D721Med (cell line): ENCODE data around the gene RPL22.

Experiments
- DNase-seq: peaks from one replicate; pipeline ENCODE4 v3.0.0; 2011; ENCODE audit warnings: low spot score; ENCODE audit not compliant: insufficient read length
- FAIRE-seq: peaks from 2 replicates; lab custom pipeline; 2011; peaks lifted over from hg19 to GRCh38; lab: Jason Lieb, UNC
- TF ChIP-seq, protein P1 (sequence below): IDR thresholded peaks from 2 replicates; pipeline ENCODE4 v1.5.1; 2012; ENCODE audit warnings: mild to moderate bottlenecking, control low read depth; ENCODE audit not compliant: insufficient read depth; ENCODE audit errors: missing control alignments

The RPL22 gene

GRCh38 chr1:6157528-6158174 lies 41.7 kb downstream of the RPL22 start:
- no peak for FAIRE-seq
- TF ChIP-seq, protein P1, sequence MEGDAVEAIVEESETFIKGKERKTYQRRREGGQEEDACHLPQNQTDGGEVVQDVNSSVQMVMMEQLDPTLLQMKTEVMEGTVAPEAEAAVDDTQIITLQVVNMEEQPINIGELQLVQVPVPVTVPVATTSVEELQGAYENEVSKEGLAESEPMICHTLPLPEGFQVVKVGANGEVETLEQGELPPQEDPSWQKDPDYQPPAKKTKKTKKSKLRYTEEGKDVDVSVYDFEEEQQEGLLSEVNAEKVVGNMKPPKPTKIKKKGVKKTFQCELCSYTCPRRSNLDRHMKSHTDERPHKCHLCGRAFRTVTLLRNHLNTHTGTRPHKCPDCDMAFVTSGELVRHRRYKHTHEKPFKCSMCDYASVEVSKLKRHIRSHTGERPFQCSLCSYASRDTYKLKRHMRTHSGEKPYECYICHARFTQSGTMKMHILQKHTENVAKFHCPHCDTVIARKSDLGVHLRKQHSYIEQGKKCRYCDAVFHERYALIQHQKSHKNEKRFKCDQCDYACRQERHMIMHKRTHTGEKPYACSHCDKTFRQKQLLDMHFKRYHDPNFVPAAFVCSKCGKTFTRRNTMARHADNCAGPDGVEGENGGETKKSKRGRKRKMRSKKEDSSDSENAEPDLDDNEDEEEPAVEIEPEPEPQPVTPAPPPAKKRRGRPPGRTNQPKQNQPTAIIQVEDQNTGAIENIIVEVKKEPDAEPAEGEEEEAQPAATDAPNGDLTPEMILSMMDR = no peak
- no peak for DNase-seq

GRCh38 chr1:6157132-6157527 lies 42.3 kb downstream of the RPL22 start:
- no peak for DNase-seq
- TF ChIP-seq, protein P1 = no peak
- no peak for FAIRE-seq

DNA sequence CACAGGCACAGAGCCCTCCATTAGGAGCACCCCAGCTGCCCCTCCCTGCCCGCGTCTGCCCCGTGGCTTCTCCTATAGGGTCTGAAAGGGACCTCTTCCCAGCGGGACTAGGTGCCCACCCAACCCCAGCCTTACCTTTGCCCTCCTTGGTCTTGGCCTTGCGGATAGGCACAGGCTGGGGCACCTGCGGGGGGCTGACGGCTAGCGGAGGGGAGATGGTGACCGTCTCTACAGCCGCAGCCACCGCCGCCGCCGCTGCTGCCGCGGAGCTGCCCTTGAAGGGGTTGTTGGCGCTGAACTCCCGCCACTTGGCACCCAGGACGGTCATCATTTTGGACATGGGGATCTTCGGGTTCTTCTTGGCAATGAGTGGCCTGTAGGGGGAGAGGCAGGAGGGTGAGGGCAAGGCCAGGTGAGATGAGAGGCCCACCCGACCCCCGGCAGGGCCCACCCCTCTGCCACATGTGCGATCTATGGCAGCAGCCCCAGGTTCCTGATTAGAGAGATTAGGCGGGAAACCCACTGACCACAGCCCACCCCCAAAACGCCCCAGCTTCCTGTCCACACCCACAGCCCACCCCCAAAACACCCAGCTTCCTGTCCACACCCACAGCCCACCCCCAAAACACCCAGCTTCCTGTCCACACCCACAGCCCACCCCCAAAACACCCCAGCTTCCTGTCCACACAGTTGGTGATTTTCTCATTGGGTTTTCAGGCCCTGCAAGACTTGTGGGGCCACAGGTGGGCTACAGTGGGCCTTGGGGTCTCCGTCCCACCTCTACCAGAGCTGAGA lies 44.7 kb downstream of the RPL22 start:
- DNase-seq = no peak
- FAIRE-seq = no peak
- TF ChIP-seq, protein P1 = no peak

DNA sequence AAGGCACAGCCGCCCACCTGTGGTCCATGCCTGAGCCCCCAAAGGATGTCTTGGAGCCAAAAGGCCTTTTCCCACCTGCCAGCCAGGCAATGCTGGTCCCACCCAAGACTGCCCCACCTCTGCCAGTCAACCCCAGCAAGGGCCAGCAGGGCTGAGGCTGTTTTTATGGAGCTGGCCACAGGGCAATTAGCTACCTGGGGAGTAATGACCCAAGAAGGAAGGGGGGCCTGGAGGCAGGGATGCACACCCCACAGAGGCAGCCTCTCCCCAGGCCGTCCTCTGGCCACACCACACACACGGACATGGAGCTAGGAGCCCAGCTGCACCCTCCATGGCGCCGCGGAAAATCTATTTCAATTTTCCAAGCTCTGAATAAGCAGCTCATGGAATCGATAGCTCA lies 46.5 kb downstream of the RPL22 start:
- TF ChIP-seq, protein P1 = no peak
- DNase-seq (no peak), FAIRE-seq (no peak)

- TF ChIP-seq, protein P1 = no peak
- FAIRE-seq (no peak), DNase-seq (no peak)
Observed at GRCh38 chr1:6152181-6152580, 47.2 kb downstream of the RPL22 start.

DNA sequence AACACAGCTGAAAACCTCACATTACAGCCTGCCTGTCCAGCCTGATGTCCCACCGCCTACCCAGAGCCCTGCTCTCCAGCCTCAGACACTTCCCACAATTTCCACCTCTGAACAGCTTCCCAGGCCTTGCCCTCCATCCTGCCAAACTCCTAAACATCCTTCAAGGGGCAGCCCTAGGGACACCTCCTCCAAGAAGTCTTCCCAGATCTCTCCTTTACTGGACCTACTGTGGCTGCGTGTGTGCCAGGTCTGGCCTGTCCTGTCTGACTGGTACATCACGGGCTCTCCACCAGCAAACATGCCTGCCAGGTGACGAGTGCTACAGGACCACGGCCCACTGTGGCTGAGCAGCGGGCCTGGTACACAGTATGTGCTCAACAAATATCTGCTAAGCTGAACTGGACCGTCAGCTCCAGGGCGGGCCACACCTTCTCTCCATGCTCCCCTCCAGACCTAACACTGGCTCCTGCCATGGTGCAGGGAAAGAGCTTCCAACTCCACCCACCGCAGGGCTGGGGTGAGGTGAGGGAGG lies 48.0 kb downstream of the RPL22 start:
- FAIRE-seq (no peak), DNase-seq (no peak)
- TF ChIP-seq, protein P1 = no peak
